ENCODE measurements around the gene TNFAIP8L1.

- no peak for TF ChIP-seq CTCF (IDR thresholded peaks at IDR 0.05; ENCODE audit: low read depth, low read length, missing input control)
- no peak for TF ChIP-seq JUND (IDR thresholded peaks at IDR 0.05)
- no peak for TF ChIP-seq MAX (IDR thresholded peaks at IDR 0.05)
- TF ChIP-seq TAF1 (conservative IDR thresholded peaks at IDR 0.05) = no peak
- TF ChIP-seq EGR1 (IDR thresholded peaks at IDR 0.05; ENCODE audit: low read depth in 2 of 2) = no peak
- TF ChIP-seq GABPA (IDR thresholded peaks at IDR 0.05 in 1 of 2, conservative IDR thresholded peaks at IDR 0.05 in 1 of 2) = no peak
- TF ChIP-seq ATF3 (IDR thresholded peaks at IDR 0.05) = no peak
- no peak for TF ChIP-seq REST (IDR thresholded peaks at IDR 0.05)
Measured at GRCh38 chr19:4693471-4694121, 54.3 kb downstream of the TNFAIP8L1 start.

Data from liver (tissue), 3 donors.